ENCODE data around the gene KRTAP5-9.
"Not testable (repeated sequence)": the region's sequence is repeated elsewhere in the genome, so short reads cannot be mapped to it uniquely, and the experiment has no call there.

Gene KRTAP5-9

DNA sequence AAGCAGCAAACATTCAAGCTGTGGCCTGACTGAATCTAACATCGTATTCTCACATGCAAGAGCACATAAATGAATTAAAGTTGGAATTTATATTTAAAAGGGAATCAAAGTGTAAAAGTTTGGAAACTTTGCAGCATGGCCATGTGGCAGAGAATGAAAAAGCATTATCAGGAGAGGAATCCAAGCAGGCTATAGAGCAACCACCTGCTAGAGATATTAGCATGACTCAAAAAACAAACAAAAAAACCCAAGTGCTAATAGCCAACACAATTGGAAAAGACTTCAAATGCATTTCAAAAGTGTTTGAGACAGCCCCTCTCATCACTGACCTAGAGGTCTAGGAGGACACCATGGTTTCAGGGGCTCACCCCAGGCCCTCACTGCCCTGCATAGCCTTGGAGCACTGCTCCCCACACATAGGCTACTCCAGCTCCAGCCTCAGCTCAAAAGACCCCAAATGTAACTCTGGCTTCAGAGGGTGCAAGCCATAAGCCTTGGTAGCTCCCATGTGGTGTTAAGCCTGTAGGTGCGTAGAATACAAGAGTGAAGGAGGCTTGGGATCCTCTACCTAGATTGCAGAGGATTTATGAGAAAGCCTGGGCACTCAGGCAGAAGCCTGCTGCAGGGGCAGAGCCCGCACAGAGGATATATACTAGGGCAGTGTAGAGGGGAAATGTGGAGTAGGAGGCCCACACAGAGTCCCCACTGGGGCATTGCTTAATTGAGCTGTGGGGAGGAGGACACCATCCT lies 22.9 kb upstream of the KRTAP5-9 start:
- ATAC-seq (ENCODE audit: low read depth), result no peak
- no peak overlapping the region for H3K4me3 ChIP-seq (ENCODE audit: severe bottlenecking)
- no peaks in the 10 kb centered on the region for H3K27me3 ChIP-seq (ENCODE audit: insufficient read depth, poor library complexity, severe bottlenecking)
- TF ChIP-seq, protein P1, sequence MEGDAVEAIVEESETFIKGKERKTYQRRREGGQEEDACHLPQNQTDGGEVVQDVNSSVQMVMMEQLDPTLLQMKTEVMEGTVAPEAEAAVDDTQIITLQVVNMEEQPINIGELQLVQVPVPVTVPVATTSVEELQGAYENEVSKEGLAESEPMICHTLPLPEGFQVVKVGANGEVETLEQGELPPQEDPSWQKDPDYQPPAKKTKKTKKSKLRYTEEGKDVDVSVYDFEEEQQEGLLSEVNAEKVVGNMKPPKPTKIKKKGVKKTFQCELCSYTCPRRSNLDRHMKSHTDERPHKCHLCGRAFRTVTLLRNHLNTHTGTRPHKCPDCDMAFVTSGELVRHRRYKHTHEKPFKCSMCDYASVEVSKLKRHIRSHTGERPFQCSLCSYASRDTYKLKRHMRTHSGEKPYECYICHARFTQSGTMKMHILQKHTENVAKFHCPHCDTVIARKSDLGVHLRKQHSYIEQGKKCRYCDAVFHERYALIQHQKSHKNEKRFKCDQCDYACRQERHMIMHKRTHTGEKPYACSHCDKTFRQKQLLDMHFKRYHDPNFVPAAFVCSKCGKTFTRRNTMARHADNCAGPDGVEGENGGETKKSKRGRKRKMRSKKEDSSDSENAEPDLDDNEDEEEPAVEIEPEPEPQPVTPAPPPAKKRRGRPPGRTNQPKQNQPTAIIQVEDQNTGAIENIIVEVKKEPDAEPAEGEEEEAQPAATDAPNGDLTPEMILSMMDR (IDR thresholded peaks at IDR 0.05; ENCODE audit: poor library complexity, severe bottlenecking), result no peak
- H3K36me3 ChIP-seq (ENCODE audit: low read depth), result no peaks in the 10 kb centered on the region
- no peaks in the 10 kb centered on the region for H3K4me1 ChIP-seq (ENCODE audit: insufficient read depth, poor library complexity, severe bottlenecking)
- H3K9me3 ChIP-seq (ENCODE audit: severe bottlenecking), result no peaks in the 10 kb centered on the region
- no peak overlapping the region for H3K27ac ChIP-seq (ENCODE audit: poor library complexity, severe bottlenecking)
- no peak for DNase-seq (ENCODE audit: low spot score)

DNA sequence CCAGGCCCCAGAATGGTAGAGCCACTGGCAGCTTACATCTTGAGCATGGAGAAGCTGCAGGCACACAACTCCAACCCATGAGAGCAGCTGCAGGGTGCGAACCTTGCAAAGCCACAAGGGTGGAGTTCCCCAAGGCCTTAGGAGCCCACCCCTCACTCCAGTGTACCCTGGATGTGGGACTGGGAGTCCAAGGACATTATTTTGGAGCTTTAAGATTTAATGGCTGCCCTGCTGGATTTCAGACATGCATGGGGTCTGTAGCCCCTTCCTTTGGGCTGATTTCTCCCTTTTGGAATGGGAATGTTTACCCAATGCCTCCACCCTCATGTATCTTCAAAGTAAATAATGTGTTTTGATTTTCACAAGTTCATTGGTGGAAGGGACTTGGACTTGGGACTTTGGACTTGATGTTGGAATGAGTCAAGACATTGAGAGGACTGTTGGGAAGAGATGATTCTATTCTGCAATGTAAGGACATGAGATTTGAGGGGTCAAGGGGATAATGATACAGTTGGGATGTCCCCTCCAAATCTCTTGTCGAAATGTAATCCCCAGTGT lies 22.2 kb upstream of the KRTAP5-9 start:
- no peaks in the 10 kb centered on the region for H3K36me3 ChIP-seq (ENCODE audit: low read depth)
- DNase-seq (ENCODE audit: low spot score) (no peak), ATAC-seq (ENCODE audit: low read depth) (no peak)
- no peaks in the 10 kb centered on the region for H3K9me3 ChIP-seq (ENCODE audit: severe bottlenecking)
- no peaks in the 10 kb centered on the region for H3K27me3 ChIP-seq (ENCODE audit: insufficient read depth, poor library complexity, severe bottlenecking)
- H3K4me3 ChIP-seq (ENCODE audit: severe bottlenecking), result no peak overlapping the region
- TF ChIP-seq, protein P1 (IDR thresholded peaks at IDR 0.05; ENCODE audit: poor library complexity, severe bottlenecking), result no peak
- no peaks in the 10 kb centered on the region for H3K4me1 ChIP-seq (ENCODE audit: insufficient read depth, poor library complexity, severe bottlenecking)
- H3K27ac ChIP-seq (ENCODE audit: poor library complexity, severe bottlenecking), result no peak overlapping the region

DNA sequence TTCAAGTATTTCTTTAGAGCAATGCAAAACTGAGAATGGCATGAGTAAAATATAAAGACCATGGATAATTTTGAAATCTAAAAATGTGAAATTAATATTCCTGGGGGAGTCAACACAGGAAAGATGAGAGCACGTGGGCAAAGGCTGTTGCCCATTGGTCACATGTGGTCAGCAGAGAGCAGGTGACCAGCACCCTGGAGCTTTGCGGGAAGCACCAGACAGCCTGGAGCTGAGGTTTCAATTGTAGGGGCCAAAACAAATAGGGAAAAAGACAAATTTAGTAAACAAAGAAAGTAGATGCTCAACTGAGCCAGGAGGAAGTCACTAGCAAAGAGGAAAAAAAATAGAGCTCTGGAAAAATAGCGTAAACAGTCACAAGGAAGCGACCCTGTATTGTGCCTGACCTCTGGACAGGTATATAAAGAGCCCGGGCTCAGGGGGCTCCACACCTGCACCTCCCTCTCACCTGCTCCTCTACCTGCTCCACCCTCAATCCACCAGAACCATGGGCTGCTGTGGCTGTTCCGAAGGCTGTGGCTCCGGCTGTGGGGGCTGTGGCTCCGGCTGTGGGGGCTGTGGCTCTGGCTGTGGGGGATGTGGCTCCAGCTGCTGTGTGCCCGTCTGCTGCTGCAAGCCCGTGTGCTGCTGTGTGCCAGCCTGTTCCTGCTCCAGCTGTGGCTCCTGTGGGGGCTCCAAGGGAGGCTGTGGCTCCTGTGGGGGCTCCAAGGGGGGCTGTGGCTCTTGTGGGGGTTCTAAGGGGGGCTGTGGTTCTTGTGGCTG lies 21.2 kb upstream of the KRTAP5-9 start, which contains the start of gene KRTAP5-7:
KRTAP5-7 (plus strand) TSS at position 472 of the 780 bp plus-strand sequence; CDS start at position 506, 34 bp downstream.
- H3K9me3 ChIP-seq (ENCODE audit: severe bottlenecking); H3K4me1 ChIP-seq (ENCODE audit: insufficient read depth, poor library complexity, severe bottlenecking); H3K36me3 ChIP-seq (ENCODE audit: low read depth); ATAC-seq (ENCODE audit: low read depth); H3K27me3 ChIP-seq (ENCODE audit: insufficient read depth, poor library complexity, severe bottlenecking); DNase-seq (ENCODE audit: low spot score); H3K27ac ChIP-seq (ENCODE audit: poor library complexity, severe bottlenecking); H3K4me3 ChIP-seq (ENCODE audit: severe bottlenecking): not testable (repeated sequence)

- DNase-seq (ENCODE audit: low spot score), result no peak
- H3K36me3 ChIP-seq (ENCODE audit: low read depth), result no peaks in the 10 kb centered on the region
These were observed 20.5 kb upstream of the KRTAP5-9 start for GRCh38 chr11:71527576-71528210.

More at GRCh38 chr11:71527576-71528210, 20.5 kb upstream of the KRTAP5-9 start:
- H3K9me3 ChIP-seq (ENCODE audit: severe bottlenecking), result no peaks in the 10 kb centered on the region
- no peak overlapping the region for H3K4me3 ChIP-seq (ENCODE audit: severe bottlenecking)
- TF ChIP-seq, protein P1 (IDR thresholded peaks at IDR 0.05; ENCODE audit: poor library complexity, severe bottlenecking), result no peak
- ATAC-seq (ENCODE audit: low read depth), result no peak
- no peaks in the 10 kb centered on the region for H3K27me3 ChIP-seq (ENCODE audit: insufficient read depth, poor library complexity, severe bottlenecking)
- H3K27ac ChIP-seq (ENCODE audit: poor library complexity, severe bottlenecking), result no peak overlapping the region
- H3K4me1 ChIP-seq (ENCODE audit: insufficient read depth, poor library complexity, severe bottlenecking), result no peaks in the 10 kb centered on the region

All from RWPE2 (cell line).